H1 (cell line): Measurements from ENCODE around the gene PTPN7. TPM values are rescaled to one million over a fixed set of nuclear protein-coding genes. Genes with fewer than 3 reads are reported as not detected.

Experiments
- polyA plus RNA-seq, 7 experiments: library from polyadenylated mRNA; depleted of rRNA in 3 of 7; stranded (reverse) in 5 of 7; unstranded in 2 of 7; fragments of >200 nt in 5 of 7; fragments of 200-250 nt in 2 of 7; gene quantifications; 1 replicate in 5 of 7; 2 replicates in 1 of 7; 4 replicates in 1 of 7; pipeline versions ENCODE4 v1.2.1 to v1.2.3, GENCODE V29; 2011 to 2013; ENCODE audit warnings: missing spikeins in 2 of 7, mixed read lengths in 2 of 7
- total RNA-seq: library from RNA; stranded (reverse); fragmentation: NEBNext Ultra II Directional; extraction: Animal tissue kit (Norgen Biotek cat#: 25700); gene quantifications from 2 replicates; pipeline ENCODE4 v1.2.1, GENCODE V29; 2021

Gene PTPN7
- total and polyA plus RNA-seq, 2 of the 8 experiments (the other 6 are each of a cell fraction or from before 2014, with no cell fraction given) = 0.20 TPM; not detected in 1

Other genes with a start within 250 kb of the PTPN7 start
- 0.82 and 1.4 TPM in 2 replicates for gene LMOD1, start 214.1 kb downstream of the PTPN7 start, total RNA-seq
- 0.77 and 1.3 TPM in 2 replicates for gene LMOD1, start 214.1 kb downstream of the PTPN7 start, polyA plus RNA-seq (2011; rRNA removed)
- 54.3 and 57.1 TPM in 2 replicates for gene TIMM17A, start 205.1 kb downstream of the PTPN7 start, total RNA-seq
- gene TIMM17A, start 205.1 kb downstream of the PTPN7 start, polyA plus RNA-seq (2011; rRNA removed) = 15.9 and 30.3 TPM in 2 replicates
- gene RNPEP, start 178.0 kb downstream of the PTPN7 start, total RNA-seq = 45.2 and 51.1 TPM in 2 replicates
- 34.1 and 47.0 TPM in 2 replicates for gene RNPEP, start 178.0 kb downstream of the PTPN7 start, polyA plus RNA-seq (2011; rRNA removed)
- gene ELF3, start 150.0 kb downstream of the PTPN7 start, total RNA-seq = 15.6 and 17.3 TPM in 2 replicates
- 25.0 and 32.0 TPM in 2 replicates for gene ELF3, start 150.0 kb downstream of the PTPN7 start, polyA plus RNA-seq (2011; rRNA removed)
- 0.08 and 0.13 TPM in 2 replicates for gene GPR37L1, start 37.7 kb downstream of the PTPN7 start, total RNA-seq
- gene GPR37L1, start 37.7 kb downstream of the PTPN7 start, polyA plus RNA-seq (2011; rRNA removed) = 0.23 and 0.25 TPM in 2 replicates
- 58.7 and 59.0 TPM in 2 replicates for gene ARL8A, start 15.9 kb downstream of the PTPN7 start, total RNA-seq
- gene ARL8A, start 15.9 kb downstream of the PTPN7 start, polyA plus RNA-seq (2011; rRNA removed) = 40.3 and 41.7 TPM in 2 replicates
- gene LGR6, start 33.2 kb upstream of the PTPN7 start, total RNA-seq = 0.50 and 1.1 TPM in 2 replicates
- gene LGR6, start 33.2 kb upstream of the PTPN7 start, polyA plus RNA-seq (2011; rRNA removed) = 1.0 and 1.3 TPM in 2 replicates
- 66.3 and 68.4 TPM in 2 replicates for gene UBE2T, start 181.3 kb upstream of the PTPN7 start, total RNA-seq
- gene UBE2T, start 181.3 kb upstream of the PTPN7 start, polyA plus RNA-seq (2011; rRNA removed) = 122 and 206 TPM in 2 replicates
- 14.4 and 18.7 TPM in 2 replicates for gene PPP1R12B, start 188.1 kb upstream of the PTPN7 start, total RNA-seq
- gene PPP1R12B, start 188.1 kb upstream of the PTPN7 start, polyA plus RNA-seq (2011; rRNA removed) = 7.9 and 18.6 TPM in 2 replicates